GM18909 (cell line): ENCODE data around the gene PNPLA7.

Source experiments
- ATAC-seq: cut with Tn5 transposase; IDR thresholded peaks from one replicate; pipeline ENCODE4 v1.9.1; 2021; ENCODE audit warnings: mild to moderate bottlenecking; ENCODE audit not compliant: unreplicated experiment, poor library complexity

Gene PNPLA7

DNA sequence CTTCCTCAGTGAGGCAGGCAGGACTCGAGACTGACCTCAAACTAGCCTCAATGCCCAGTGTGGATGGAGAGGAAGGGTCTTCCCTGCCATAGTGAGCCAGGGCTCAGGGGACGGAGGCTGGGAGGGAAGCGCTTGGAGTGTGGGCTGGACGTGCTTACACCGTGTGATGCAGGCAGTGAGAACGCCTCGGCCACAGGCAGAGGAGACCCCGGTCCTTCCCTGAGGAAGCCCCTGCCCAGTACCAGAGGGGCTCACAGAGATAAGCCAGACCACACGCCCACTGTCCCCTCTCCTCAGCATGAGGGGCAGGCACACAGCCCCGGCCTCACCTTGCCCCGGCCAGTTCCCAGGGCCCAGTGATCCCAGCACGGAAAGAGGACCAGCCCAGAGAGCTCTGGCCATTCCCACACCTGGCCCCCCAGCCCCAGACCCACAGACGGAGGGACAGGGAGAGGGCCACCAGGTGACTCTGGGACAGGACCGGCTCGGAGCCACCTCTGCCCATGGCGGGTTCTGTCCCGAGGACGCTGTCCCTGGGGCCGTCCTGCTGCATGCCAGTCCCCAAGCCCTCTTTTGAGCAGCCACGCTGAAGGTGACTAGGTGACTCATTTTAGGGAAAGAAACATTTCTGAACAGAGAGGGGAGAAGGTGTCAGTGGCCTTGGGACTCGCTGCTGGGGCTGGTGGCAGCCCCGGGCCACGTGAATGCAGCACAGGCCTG, 85.0 kb downstream of the PNPLA7 start:
- ATAC-seq, result no peak

- ATAC-seq, result no peak
These were observed 85.8 kb downstream of the PNPLA7 start for GRCh38 chr9:137464291-137464999.

DNA sequence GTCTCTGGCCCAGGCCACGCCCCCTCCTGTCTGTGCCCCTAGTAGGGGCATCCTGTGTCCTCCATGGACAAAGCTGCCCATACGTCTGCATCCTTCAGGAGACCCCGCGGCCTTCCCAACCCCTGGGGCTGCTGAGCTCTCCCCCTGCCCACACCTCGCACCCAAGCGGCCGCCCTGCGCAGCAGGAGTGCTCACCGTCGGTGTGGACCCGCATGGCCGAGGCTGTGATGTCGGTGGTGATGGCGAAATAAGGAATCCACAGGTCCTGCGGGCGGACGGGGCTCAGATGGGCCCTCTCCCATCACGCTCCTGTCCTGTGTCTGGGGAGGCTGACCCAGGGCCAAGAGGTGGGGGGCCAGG, 86.3 kb downstream of the PNPLA7 start:
- ATAC-seq, result no peak

GRCh38 chr9:137462986-137463930, 86.9 kb downstream of the PNPLA7 start:
- ATAC-seq, result no peak

DNA sequence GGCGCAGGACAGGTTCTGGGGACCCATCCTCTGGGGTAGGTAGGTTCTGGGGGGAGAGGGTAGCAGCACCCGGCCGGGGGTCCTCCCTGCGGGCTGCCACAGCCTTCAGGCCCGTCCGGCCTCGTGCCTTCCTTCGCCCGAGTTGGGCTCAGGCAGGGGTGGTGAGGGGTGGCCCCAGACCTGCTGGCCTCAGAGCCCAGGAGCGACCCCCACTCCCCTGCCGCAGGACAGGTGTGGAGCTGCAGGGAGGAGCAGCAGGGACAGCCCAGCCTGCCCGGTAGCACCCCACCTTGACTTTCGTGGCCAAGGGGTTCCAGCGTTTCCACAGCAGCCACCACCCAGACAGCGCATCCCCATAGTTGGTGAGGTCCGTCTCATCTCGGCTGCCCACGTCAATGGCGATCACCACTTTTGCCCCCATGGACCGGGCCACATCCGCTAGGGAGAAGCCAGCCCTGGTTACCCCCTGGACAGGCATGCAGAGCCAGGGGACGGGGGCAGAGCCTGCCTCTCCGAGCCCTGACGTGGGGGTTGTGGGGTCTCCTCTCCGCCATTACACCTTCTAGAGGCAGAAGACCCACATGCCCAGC, 87.7 kb downstream of the PNPLA7 start:
- ATAC-seq, result no peak

GRCh38 chr9:137461663-137462395, 88.4 kb downstream of the PNPLA7 start:
- peak; percentile 42 for ATAC-seq

DNA sequence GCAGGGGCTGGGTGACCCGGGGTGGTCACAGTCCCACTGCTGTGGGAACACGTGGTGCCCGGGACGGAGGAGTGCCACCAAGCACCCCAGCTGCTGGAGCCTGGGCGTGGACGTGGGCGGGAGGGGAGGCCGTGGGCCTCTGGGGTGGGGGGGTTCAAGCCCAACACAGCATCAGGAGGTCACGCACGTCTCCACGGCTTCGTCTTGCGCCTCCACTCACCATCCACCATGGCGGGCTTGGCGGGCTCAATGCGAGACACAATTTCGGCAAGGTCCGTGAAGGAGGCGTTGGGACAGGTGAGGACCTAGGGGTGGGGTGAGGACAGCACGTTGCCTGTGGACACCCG, 88.9 kb downstream of the PNPLA7 start:
- no peak for ATAC-seq

GRCh38 chr9:137460363-137461315, 89.6 kb downstream of the PNPLA7 start:
- no peak for ATAC-seq

- no peak for ATAC-seq
These were observed 90.4 kb downstream of the PNPLA7 start for GRCh38 chr9:137459601-137460362.

DNA sequence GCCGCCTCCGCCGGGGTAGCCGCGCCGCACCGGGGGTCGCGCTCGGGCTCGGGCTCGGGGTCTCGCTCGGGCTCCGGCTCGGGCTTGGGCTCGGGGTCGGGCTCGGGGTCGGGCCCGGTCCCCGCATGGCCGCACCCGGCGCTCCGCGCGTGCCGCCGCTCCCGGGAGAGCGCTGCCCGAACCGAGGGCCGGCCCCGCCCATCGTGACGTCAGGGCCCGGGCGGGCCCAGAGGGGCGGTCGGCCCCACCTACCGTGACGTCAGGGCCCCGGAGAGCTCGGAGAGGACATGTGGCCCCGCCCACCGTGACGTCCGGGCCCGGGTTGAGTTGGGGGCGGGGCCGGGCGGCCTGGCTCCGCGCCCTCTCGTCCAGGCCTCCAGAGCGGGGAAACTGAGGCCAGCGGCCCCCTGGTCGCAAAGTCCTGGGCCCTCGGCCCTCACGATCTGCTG, 91.0 kb downstream of the PNPLA7 start, which contains the start of gene NSMF:
Gene NSMF (minus strand): TSS at position 183 of the 449 bp plus-strand sequence. CDS start 232 bp downstream, outside the sequence.
- ATAC-seq, result peak; percentile 76

- ATAC-seq, result no peak
These were observed 91.7 kb downstream of the PNPLA7 start for GRCh38 chr9:137458194-137459151.

DNA sequence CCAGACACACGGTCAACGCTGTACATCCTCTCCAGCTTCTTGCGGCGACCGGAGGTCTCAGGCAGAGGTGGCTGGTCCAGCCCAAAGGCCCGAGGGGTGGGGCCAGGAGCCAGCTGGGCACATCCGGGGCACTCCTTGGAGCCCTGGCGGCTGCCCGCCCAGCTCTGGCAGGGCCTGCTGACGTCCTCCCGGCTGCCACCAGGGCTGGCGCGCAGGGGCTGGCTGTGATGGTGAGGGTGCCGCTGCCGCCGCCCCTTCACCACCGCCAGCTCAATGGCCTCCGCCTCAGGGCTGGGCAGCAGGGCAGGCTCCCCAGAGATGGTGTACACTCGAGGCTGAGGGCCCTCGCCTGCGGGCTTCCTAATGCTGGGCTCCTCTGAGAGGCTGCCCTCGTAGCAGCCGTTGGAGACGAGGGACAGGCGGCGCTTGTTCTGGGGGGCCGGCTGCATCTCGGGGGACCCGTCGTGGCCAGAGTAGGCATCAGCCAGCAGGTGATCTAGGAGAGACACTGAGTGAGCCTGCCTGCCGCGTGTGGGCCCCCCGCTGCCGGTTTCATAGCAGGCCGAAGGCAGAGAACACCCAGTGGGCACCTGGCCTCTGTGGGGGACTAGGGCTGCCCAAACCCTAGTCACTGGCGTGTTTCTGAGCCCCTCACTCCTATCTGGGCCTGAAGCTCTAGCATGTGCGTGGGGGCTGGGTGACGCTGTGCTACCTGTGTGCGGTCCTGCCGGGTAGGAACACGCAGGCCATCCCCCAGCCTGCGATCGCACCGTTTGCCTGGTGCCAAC, 92.6 kb downstream of the PNPLA7 start:
- no peak for ATAC-seq

DNA sequence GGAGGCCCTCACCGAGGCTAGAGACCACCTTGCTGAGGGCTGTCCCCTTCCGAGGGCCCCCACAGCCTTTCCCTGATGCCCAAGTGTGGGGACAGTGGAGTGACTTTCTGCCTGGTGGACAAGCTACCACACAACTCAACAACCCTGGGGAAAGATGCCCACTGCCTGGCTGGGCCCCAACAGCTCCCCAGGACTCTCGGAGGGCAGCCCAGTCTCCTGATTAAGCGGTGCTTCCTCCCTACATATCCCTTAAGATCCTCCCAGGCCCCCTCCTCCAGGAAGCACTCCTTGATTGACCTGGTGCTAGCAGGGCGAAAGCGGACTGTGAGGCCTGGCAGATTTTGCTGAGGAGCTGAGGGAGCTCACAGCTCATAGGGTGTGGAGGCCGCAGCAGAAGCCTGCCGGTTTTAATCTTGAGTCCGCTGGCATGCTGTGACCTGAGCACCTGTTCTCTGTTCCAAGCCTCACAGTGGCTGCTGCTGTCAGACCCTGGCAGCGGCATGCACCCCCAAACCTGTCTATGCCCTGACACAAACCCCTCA, 93.3 kb downstream of the PNPLA7 start:
- no peak for ATAC-seq

DNA sequence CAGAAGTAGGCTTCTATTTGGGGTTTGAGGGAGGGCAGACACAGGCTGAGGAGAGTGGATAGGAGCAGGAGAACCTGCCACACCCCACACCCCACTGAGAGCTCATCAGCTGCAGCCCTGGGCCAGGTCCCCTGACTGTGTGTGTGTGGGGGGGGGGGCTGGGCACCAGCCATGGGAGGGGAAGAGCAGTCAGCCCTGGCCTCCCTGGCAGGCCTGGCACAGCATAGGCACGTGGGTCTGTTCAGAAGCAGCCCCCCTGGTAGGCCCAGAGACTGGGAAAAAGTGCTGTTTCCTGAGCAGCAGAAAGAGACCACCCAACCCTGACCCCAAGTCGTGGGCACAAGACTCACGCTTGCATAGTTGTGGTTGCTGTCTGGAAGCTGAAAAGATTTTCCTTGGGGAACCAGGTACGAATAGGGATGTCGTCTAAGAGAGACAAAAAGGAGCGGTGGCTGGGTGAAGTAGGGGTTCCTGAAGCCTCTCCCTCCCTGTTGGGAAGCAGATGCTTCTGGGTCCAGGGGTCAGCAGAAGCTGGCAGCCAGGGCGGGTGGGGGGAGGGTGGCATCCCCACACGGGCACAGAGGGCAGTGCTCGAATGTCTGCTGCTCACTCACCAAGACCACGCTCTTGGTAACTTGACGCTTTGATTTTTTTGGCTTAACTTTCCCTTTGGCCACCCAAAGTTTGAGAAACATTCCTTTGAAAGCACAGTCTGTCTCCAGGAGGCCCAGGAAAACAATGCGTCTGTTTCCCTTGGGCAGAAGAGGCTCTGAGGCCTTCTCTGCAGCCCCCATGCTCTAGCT, 93.9 kb downstream of the PNPLA7 start:
- no peak for ATAC-seq

DNA sequence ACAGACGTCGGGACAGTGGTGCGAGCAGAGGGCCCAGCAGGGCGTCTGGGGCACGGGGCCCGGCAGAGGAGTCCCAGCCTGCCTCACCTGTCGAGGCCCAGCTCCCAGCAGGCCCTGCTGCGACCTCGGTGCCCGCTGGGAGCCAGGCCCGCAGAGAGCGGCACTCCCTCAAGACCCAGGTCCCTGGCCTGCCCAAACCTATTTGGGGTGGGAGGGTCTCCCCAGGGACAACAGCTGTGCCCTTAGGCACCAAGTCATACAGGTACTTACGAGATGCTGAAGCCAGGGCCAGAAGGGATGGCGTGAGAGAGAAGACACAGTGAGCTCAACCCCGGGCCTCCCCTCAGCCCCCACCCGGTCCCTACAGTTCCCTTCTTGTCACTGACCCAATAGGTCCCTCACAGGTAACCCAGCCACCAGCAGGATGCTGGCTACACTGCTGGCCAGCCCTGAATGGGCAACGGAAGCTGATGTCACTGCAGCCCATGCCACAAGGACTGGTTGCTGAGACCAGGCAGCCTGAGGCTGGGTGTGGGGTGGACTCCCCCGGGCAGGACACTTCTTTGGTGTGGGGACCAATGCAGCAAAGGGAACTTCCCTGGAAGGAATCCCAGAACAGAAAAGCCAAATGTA, 94.7 kb downstream of the PNPLA7 start:
- no peak for ATAC-seq
